Activated T-cell treated with anti-CD3 and anti-CD28 coated beads for 48 hours (primary cell): ENCODE measurements around the gene ZNF324B.
"Not testable (repeated sequence)": the region's sequence is repeated elsewhere in the genome, so short reads cannot be mapped to it uniquely, and the experiment has no call there.

Experiments used
- DNase-seq: peaks from one replicate; pipeline ENCODE4 v3.0.0-alpha.2; 2020; ENCODE audit warnings: low read depth

The ZNF324B gene

DNA sequence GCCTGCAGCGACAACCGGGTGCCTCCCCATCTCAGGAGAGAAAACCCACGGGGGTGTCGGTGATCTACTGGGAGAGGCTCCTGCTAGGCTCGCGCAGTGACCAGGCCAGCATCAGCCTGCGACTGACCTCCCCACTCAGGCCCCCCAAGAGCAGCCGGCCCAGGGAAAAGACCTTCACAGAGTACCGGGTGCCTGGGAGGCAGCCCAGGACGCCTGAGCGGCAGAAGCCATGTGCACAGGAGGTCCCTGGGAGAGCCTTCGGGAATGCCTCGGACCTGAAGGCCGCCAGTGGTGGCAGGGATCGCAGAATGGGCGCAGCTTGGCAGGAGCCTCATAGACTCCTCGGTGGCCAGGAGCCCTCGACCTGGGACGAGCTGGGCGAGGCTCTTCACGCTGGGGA lies 3.9 kb downstream of the ZNF324B start:
- DNase-seq, result no peak

GRCh38 chr19:58456111-58456510 lies 4.7 kb downstream of the ZNF324B start:
- DNase-seq, result no peak

- DNase-seq, result no peak
Measured at GRCh38 chr19:58460039-58460438, 8.6 kb downstream of the ZNF324B start.

DNA sequence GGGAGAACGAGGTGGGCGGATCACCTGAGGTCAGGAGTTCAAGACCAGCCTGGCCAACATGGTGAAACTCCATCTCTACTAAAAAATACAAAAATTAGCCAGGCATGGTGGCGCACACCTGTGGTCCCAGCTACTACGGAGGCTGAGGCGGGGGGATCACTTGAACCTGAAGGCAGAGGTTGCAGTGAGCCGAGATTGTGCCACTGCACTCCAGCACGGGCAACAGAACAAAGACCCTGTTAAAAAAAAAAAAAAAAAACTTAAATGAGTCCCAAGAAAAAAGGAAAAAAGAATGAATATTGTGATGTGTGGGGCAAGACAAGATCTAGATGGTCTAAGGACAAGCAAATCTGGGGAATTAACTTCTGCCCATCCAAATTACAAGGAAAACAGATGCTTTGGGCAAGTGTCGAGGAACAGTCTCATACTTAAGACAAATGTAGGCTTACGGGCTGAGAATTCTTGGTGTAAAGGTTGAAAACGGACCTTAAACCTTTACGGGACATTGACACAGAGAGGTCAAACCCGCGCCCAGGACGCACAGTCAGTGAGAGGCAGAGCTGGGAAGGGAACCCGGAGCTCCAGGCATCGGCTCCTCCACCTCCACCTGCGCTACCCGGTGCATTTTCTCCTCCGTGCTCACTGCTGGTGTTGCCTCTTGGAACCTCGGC lies 14.8 kb downstream of the ZNF324B start:
- no peak for DNase-seq

DNA sequence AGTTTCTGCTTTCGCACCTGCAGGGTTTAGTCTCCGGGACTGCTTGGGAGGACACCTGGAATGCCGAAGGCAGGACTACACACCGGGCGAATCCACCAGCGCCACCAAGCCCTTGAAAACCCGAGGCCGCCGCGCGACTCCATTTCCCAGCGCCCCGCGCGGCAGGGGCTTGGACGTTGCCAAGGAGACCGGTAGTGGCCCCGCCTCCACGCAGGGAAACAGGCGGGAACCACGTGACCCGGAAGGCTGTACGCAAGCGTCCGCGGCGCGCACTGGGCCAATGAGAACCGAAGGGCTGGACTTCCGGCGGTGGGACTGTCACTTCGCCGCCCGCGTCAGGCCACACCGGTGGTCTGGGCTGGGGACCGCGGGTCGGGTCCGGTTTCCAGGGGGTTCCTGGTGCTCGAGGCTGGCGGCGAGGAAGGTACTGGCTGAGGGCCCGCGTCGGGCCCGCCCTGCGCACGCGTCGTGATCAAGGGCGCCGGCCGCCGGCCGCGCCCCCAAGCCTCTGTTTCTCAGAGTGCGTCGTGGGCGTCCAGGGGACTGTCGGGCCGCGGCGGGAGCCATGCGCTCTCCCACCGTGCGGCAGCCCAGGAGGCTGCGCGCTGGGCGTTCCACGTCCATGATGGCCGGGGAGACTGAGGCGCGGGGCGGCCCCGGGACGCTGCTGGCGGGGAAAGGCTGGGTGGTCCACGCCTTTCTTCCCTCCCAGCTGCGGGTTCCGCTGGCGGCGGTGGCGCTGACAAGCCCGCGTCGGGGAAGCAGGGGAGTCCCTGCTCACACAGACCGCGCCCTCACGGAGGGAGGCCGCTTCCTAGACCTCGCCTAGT lies 15.6 kb downstream of the ZNF324B start, which contains the start of gene ZNF324:
TSS of gene ZNF324 (plus strand) at position 321 of the 830 bp plus-strand sequence. CDS start 2,106 bp downstream, outside the sequence.
- peak; percentile 98 for DNase-seq

GRCh38 chr19:58468216-58468839 lies 16.9 kb downstream of the ZNF324B start:
- DNase-seq, result no peak

GRCh38 chr19:58469241-58470013 lies 18.0 kb downstream of the ZNF324B start:
- DNase-seq, result no peak

- not testable (repeated sequence) for DNase-seq
Measured at GRCh38 chr19:58470837-58471543, 19.6 kb downstream of the ZNF324B start.

GRCh38 chr19:58471736-58472135 lies 20.3 kb downstream of the ZNF324B start:
- DNase-seq, result no peak

DNA sequence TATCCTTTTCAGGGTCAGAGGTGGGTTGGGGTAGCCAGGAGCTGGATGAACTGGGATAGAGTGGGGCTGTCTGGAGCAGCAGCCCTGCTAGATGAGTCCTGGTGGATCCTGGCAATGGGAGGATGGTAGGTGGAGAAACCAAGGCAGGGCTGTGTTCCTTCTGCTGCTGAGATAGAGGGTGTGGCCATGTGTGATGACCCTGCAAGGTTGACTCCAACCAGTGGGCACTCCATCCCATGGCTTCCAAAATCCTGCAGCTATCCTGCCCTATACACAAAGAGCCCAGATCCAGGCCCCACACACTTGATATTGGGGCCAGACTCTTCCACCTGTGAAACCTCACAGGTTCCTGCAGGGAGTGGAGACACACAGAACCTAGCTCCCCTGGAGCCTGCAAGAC lies 22.4 kb downstream of the ZNF324B start:
- DNase-seq, result no peak

- no peak for DNase-seq
Measured at GRCh38 chr19:58474291-58474996, 23.0 kb downstream of the ZNF324B start.

DNA sequence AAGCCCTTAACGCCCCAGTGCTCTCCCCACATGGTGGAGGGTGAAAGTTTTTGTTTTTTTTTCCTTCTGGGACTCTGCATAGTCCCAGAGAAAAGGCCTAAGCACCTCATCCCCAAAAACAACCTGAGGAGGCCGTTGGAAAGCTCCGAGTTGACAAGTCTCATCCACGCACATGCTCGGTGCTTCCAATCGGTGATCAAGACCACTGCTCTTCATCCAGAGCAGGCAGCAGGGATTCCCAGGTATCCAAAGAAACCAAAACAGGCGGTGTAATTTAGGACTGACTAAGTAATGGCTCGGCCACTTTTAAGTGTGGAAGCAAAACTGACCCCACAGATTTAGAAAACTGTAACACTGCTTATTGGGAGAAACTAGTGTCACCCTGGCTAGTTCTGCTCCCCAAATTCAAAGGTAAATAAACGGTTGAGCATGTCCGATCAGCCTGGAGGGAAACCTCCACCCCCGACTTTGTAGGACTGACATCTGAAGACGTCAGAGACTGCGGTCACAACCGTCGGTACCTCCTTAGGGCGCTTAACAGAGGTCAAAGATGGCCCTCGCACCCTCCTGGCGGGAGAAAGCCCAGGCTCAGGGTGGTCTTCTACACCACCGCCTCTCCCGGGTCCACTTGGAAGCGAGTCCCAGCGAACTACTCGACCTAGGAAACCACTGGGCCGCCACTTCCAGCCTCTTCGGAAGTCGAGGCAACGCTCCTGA lies 23.7 kb downstream of the ZNF324B start:
- no peak for DNase-seq

GRCh38 chr19:58475714-58476497 lies 24.5 kb downstream of the ZNF324B start, which contains the start of gene ZNF446:
Gene ZNF446, plus strand, starts transcription at chr19:58476352. Its CDS starts 867 bp downstream, at chr19:58477219.
- peak; percentile 94 for DNase-seq

DNA sequence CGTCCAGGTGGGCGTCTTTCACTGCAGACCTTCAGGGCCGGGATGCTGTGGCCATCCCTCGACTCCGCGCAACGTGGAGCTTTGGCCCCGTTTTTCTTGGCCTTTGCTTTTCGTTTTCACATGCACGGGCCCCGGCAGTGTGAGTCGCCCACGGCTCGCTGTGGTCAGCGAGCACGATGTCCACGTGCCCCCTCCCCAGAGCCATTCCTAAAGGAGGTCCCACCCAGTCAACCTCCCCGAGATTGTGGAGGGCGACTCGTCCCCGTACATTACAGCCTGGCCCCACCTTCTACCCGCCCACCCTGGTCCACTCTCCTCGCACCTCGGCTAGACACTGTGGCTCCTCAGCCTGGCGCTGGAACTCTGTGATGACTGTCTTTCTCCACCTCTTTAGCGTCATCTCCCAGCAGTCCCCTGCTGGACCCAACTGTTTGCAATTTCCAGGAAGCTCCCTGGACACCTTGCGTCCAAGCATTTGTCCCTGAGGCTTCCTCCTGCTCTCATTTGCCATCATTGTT lies 25.1 kb downstream of the ZNF324B start:
- DNase-seq, result no peak

DNA sequence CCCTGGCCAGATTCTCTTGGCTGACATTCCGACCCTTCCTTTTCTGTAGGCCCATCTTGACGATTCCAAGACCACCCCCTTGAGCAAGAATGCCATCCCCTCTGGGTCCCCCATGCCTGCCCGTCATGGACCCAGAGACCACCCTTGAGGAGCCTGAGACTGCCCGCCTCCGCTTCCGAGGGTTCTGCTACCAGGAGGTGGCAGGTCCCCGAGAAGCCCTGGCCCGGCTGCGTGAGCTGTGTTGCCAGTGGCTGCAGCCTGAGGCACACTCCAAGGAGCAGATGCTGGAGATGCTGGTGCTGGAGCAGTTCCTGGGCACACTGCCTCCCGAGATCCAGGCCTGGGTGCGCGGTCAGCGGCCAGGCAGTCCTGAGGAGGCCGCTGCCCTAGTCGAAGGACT lies 25.7 kb downstream of the ZNF324B start:
- no peak for DNase-seq

DNA sequence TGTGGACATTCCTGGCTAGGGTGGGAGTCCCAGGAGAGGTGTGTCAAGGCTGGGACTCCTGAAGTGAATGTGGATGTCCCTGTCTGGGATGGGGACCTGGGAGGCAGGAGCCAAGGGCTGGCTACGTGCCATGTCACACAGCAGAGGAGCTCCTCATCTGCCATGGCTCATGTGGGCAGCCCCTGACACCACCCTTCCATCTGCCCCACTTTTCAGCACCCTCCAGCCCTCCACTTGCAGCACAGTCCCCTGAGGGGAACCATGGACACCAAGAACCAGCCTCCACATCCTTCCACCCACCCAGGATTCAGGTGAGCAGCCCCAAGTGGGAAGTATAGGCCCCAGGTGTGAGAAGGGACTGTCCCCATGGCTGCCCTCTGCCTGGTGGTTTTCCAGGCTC lies 26.4 kb downstream of the ZNF324B start:
- DNase-seq, result no peak

- no peak for DNase-seq
Measured at GRCh38 chr19:58479303-58479702, 27.9 kb downstream of the ZNF324B start.

- no peak for DNase-seq
Measured at GRCh38 chr19:58479736-58480480, 28.5 kb downstream of the ZNF324B start.
